K562 (cell line): ENCODE data around the gene WASF2. TPM values are rescaled to one million over a fixed set of nuclear protein-coding genes. Genes with fewer than 3 reads are reported as not detected.

Experiments used
- ATAC-seq: fragments of 200-7000 bp; cut with Tn5 transposase; 3 replicates; pipeline ENCODE4 v1.9.1; 2020; ENCODE audit warnings: moderate library complexity
- BruUV-seq: library from RNA; stranded (reverse); fragments of 400-500 nt; replicated peaks from 2 replicates; lab custom pipeline; 2021; lab: Mats Ljungman, UMichigan
- CTCF ChIA-PET: fragments of 300-600 bp; formaldehyde crosslinking; extraction: SDS; loops from one replicate; lab custom pipeline; 2021; ENCODE audit warnings: low intra/inter-chr PET ratio; lab: Yijun Ruan, JAX
- POLR2A ChIA-PET: fragments of 300-600, 350-650 bp; sonication (Branson Sonifier 250); formaldehyde crosslinking; extraction: SDS; loops from one replicate; lab custom pipeline; 2021; ENCODE audit warnings: antibody characterized with exemption, inconsistent platforms; lab: Yijun Ruan, JAX
- DNase-seq, 4 experiments: peaks; one replicate each; pipeline versions ENCODE4 v3.0.0 to v3.0.0-alpha.2; 2011 to 2018; ENCODE audit warnings: low spot score in 3 of 4, mixed read lengths in 3 of 4; ENCODE audit errors: extremely low read depth in 1 of 4
- FAIRE-seq: peaks from 2 replicates; lab custom pipeline; 2011; peaks lifted over from hg19 to GRCh38; lab: Jason Lieb, UNC
- H2AFZ ChIP-seq: 2 replicates; pipeline ENCODE4 v1.6.0; 2011; ENCODE audit warnings: low read depth, low read length, control low read depth, inconsistent platforms
- H3K27ac ChIP-seq: fragments of 200-600 bp; 3 replicates; pipeline ENCODE4 v1.8.0; 2011; ENCODE audit warnings: low read depth, mild to moderate bottlenecking, control low read depth, inconsistent platforms, low read length, moderate library complexity, mixed read lengths; ENCODE audit errors: extremely low read depth
- H3K27me3 ChIP-seq, 2 experiments: fragments of 300-600 bp in 1 of 2; 2 replicates in 1 of 2; 3 replicates in 1 of 2; pipeline versions ENCODE4 v1.6.0 to v1.8.0; 2011; ENCODE audit warnings: inconsistent platforms in 2 of 2, low read length in 2 of 2, mild to moderate bottlenecking in 1 of 2, mixed read lengths in 1 of 2, moderate library complexity in 1 of 2; ENCODE audit not compliant: control insufficient read depth in 2 of 2, insufficient read depth in 2 of 2
- H3K36me3 ChIP-seq: fragments of 300-600 bp; 3 replicates; pipeline ENCODE4 v1.8.0; 2011; ENCODE audit warnings: mild to moderate bottlenecking, low read length, inconsistent platforms; ENCODE audit not compliant: control insufficient read depth, insufficient read depth
- H3K4me1 ChIP-seq, 2 experiments: fragments of 200-600 bp in 1 of 2; replicated peaks in 1 of 2; 2 replicates in 1 of 2; 3 replicates in 1 of 2; pipeline versions ENCODE4 v1.5.1 to v1.8.0; 2011; ENCODE audit warnings: inconsistent platforms in 2 of 2, low read length in 2 of 2, mild to moderate bottlenecking in 1 of 2, mixed read lengths in 1 of 2, moderate library complexity in 1 of 2; ENCODE audit not compliant: control insufficient read depth in 2 of 2, insufficient read depth in 2 of 2
- H3K4me2 ChIP-seq: 2 replicates; pipeline ENCODE4 v1.6.1; 2011; ENCODE audit warnings: low read length, control low read depth, inconsistent platforms, mixed read lengths; ENCODE audit not compliant: insufficient read depth
- H3K4me3 ChIP-seq: fragments of 200-600 bp; sonication (generic), shearing (Covaris generic); 2 replicates; pipeline ENCODE4 v1.5.1; 2016; ENCODE audit warnings: control low read depth, inconsistent platforms
- H3K79me2 ChIP-seq: fragments of 200-600 bp; 3 replicates; pipeline ENCODE4 v1.8.0; 2011; ENCODE audit warnings: low read length, inconsistent platforms; ENCODE audit not compliant: control insufficient read depth, insufficient read depth
- H3K9ac ChIP-seq, 2 experiments: 2 replicates each; pipeline versions ENCODE4 v1.6.0 to v1.6.1; 2011; ENCODE audit warnings: low read depth in 2 of 2, low read length in 2 of 2, control low read depth in 1 of 2, inconsistent platforms in 1 of 2, mild to moderate bottlenecking in 1 of 2, mixed read lengths in 1 of 2; ENCODE audit not compliant: insufficient read depth in 1 of 2
- H3K9me1 ChIP-seq: one replicate; pipeline ENCODE4 v1.6.0; 2011; ENCODE audit warnings: inconsistent platforms, mild to moderate bottlenecking, low read length, moderate library complexity; ENCODE audit not compliant: control insufficient read depth, insufficient read depth
- H3K9me3 ChIP-seq: replicated peaks from 2 replicates; pipeline ENCODE4 v1.5.1; 2011; ENCODE audit warnings: low read depth, low read length, inconsistent platforms; ENCODE audit not compliant: control insufficient read depth, insufficient read depth
- H4K20me1 ChIP-seq: replicated peaks from 2 replicates; pipeline ENCODE4 v1.6.1; 2011; ENCODE audit warnings: low read length, inconsistent platforms, mixed read lengths; ENCODE audit not compliant: control insufficient read depth, insufficient read depth
- GTF2E2 ChIP-seq: fragments of 200-800 bp; sonication (Bioruptor generic); IDR thresholded peaks from 2 replicates; pipeline ENCODE4 v1.6.1; 2016; ENCODE audit warnings: missing genetic modification characterization, missing compliant biosample characterization
- NR2C1 ChIP-seq, 2 experiments: fragments of 450-650 bp; IDR thresholded peaks; 2 replicates each; pipeline ENCODE4 v1.6.1; 2017; ENCODE audit warnings: mild to moderate bottlenecking in 2 of 2, antibody characterized with exemption in 1 of 2, inconsistent platforms in 1 of 2, missing compliant biosample characterization in 1 of 2, missing genetic modification characterization in 1 of 2
- SETDB1 ChIP-seq: IDR thresholded peaks from one replicate; pipeline ENCODE4 v1.6.1; 2012; ENCODE audit warnings: low read length, control low read depth, inconsistent platforms
- SOX6 ChIP-seq: fragments of 450-650 bp; IDR thresholded peaks from 2 replicates; pipeline ENCODE4 v1.6.1; 2014; ENCODE audit warnings: mild to moderate bottlenecking
- TEAD1 ChIP-seq, 2 experiments: fragments of 450-650 bp in 1 of 2; sonication (generic) in 1 of 2; formaldehyde crosslinking; IDR thresholded peaks; 2 replicates each; pipeline versions ENCODE4 v1.4.0 to v1.8.0; 2020 to 2022; ENCODE audit warnings: mild to moderate bottlenecking in 2 of 2, missing genetic modification reagents in 1 of 2
- ZNF436 ChIP-seq: fragments of 250-450, 450-650 bp; sonication (Bioruptor Pico); formaldehyde crosslinking; IDR thresholded peaks from 2 replicates; pipeline ENCODE4 v1.7.0; 2020; ENCODE audit warnings: mild to moderate bottlenecking
- WGBS: fragments of 100-300 bp; shearing (Covaris generic); methylation state at CpG from one replicate; pipeline ENCODE4 v1.1.6; 2016; ENCODE audit warnings: low coverage, mixed read lengths; ENCODE audit not compliant: insufficient coverage; ENCODE audit errors: missing lambda C conversion rate; 5-methylcytosine and 5-hydroxymethylcytosine counted together
- in situ Hi-C: fragments of 300-500 bp; cut with MboI; formaldehyde crosslinking; loops from 4 replicates; pipeline ENCODE4 v1.15.0; 2018; ENCODE audit warnings: inconsistent platforms, mixed read lengths
- intact Hi-C: fragments of 100-400 bp; cut with micrococcal nuclease; formaldehyde crosslinking; loops from 2 replicates; pipeline ENCODE4 v1.14.2; 2022
- polyA plus RNA-seq, 8 experiments: library from polyadenylated mRNA; depleted of rRNA in 4 of 8; stranded (reverse) in 5 of 8; unstranded in 3 of 8; fragments of >200 nt; fragmentation: Nextera tagmentation in 2 of 8; fragmentation: Illumina TruSeq in 1 of 8; extraction: Ambion mirVana in 2 of 8; extraction: Trizol in 1 of 8; gene quantifications; 2 replicates each; pipeline versions ENCODE4 v1.2.1 to v1.2.3, GENCODE V29; 2011 to 2014; ENCODE audit warnings: inconsistent platforms in 1 of 8, missing spikeins in 1 of 8
- total RNA-seq, 7 experiments: library from RNA; depleted of rRNA in 6 of 7; stranded (reverse); fragments of >200 nt in 6 of 7; fragmentation: Illumina TruSeq in 2 of 7; extraction: Trizol in 2 of 7; gene quantifications; 2 replicates each; pipeline versions ENCODE4 v1.2.1 to v1.2.3, GENCODE V29; 2011 to 2021; ENCODE audit warnings: low replicate concordance in 1 of 7
- TF ChIP-seq, protein P1 (sequence below): sonication (generic); formaldehyde crosslinking; IDR thresholded peaks from 2 replicates; pipeline ENCODE4 v1.8.0; 2022; ENCODE audit warnings: mild to moderate bottlenecking, missing genetic modification reagents
- TF ChIP-seq, protein P2 (sequence below): IDR thresholded peaks from 2 replicates; pipeline ENCODE4 v1.6.1; 2011; ENCODE audit warnings: borderline replicate concordance, low read depth, mild to moderate bottlenecking, moderate library complexity, low read length; ENCODE audit not compliant: insufficient read depth, poor library complexity, severe bottlenecking

Gene WASF2
- total and polyA plus RNA-seq, 9 of the 15 experiments (the other 6 are each of a cell fraction or from before 2014, with no cell fraction given): 8.2 to 163 (median 31.2) TPM

- peak overlapping the region; percentile 71 to 85 for H3K9ac ChIP-seq
- ChIA-PET CTCF (no interaction called here), POLR2A (interaction anchor here (0.5 to 3.3 kb wide), 16 partner anchors 8 to 1216 kb away, joined by 3 to 20 read pairs (median 4); partner anchors contain the start of genes CD164L2, FCN3 and SYTL1)
- peak overlapping the region; percentile 78 for H3K27ac ChIP-seq
- H3K36me3 ChIP-seq: no peaks in the 10 kb centered on the region
- no peaks in the 10 kb centered on the region; the same call in 1 of the 2 replicates for H4K20me1 ChIP-seq
- ATAC-seq (no peak; the same call in 2 of the 3 replicates), DNase-seq (no peak), FAIRE-seq (no peak)
- H3K4me2 ChIP-seq: peak overlapping the region; percentile 84
- no peaks in the 10 kb centered on the region for H3K79me2 ChIP-seq
- H3K4me1 ChIP-seq: peaks cover 22 to 64% of the 10 kb centered on the region in 2 experiments; a peak in 4 of 5 replicates
- in situ Hi-C loops: no loop called here
- H2AFZ ChIP-seq: peak overlapping the region; percentile 77
- 66% methylated on average over 11 of the region's 11 CpGs for WGBS
- H3K9me3 ChIP-seq: no peaks in the 10 kb centered on the region
- intact Hi-C loops: loop anchor here (10.0 kb wide), 1 partner anchor 170 kb away; no protein-coding TSS in a partner anchor
- peak overlapping the region; percentile 82 for H3K4me3 ChIP-seq
- BruUV-seq: TSS peak; percentile 73
- no peaks in the 10 kb centered on the region for H3K9me1 ChIP-seq
- H3K27me3 ChIP-seq: no peaks in the 10 kb centered on the region
- TF ChIP-seq SOX6: no peak
- TF ChIP-seq GTF2E2 (tag): no peak
- TF ChIP-seq SETDB1: no peak
- TF ChIP-seq, protein P1, sequence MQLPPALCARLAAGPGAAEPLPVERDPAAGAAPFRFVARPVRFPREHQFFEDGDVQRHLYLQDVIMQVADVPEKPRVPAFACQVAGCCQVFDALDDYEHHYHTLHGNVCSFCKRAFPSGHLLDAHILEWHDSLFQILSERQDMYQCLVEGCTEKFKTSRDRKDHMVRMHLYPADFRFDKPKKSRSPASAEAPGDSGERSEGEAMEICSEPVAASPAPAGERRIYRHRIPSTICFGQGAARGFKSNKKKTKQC (CRISPR knock-in tag): peak; percentile 43; the same call in 1 of the 2 replicates
- TF ChIP-seq, protein P2, sequence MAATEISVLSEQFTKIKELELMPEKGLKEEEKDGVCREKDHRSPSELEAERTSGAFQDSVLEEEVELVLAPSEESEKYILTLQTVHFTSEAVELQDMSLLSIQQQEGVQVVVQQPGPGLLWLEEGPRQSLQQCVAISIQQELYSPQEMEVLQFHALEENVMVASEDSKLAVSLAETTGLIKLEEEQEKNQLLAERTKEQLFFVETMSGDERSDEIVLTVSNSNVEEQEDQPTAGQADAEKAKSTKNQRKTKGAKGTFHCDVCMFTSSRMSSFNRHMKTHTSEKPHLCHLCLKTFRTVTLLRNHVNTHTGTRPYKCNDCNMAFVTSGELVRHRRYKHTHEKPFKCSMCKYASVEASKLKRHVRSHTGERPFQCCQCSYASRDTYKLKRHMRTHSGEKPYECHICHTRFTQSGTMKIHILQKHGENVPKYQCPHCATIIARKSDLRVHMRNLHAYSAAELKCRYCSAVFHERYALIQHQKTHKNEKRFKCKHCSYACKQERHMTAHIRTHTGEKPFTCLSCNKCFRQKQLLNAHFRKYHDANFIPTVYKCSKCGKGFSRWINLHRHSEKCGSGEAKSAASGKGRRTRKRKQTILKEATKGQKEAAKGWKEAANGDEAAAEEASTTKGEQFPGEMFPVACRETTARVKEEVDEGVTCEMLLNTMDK: no peak
- TF ChIP-seq ZNF436: no peak
- TF ChIP-seq NR2C1 (IDR thresholded peaks at IDR 0.05): peak; percentile 59; the same call in 1 of the 2 replicates
- no peak for TF ChIP-seq NR2C1 (tag; IDR thresholded peaks at IDR 0.05)
- TF ChIP-seq TEAD1 (CRISPR knock-in tag; IDR thresholded peaks at IDR 0.05): no peak
Observed at GRCh38 chr1:27364696-27365371, 125.1 kb downstream of the WASF2 start.
